ENCODE results near the gene TEP1.
A peak's percentile ranks its signal among the peaks of the same experiment; 100 is the strongest.

Gene TEP1

DNA sequence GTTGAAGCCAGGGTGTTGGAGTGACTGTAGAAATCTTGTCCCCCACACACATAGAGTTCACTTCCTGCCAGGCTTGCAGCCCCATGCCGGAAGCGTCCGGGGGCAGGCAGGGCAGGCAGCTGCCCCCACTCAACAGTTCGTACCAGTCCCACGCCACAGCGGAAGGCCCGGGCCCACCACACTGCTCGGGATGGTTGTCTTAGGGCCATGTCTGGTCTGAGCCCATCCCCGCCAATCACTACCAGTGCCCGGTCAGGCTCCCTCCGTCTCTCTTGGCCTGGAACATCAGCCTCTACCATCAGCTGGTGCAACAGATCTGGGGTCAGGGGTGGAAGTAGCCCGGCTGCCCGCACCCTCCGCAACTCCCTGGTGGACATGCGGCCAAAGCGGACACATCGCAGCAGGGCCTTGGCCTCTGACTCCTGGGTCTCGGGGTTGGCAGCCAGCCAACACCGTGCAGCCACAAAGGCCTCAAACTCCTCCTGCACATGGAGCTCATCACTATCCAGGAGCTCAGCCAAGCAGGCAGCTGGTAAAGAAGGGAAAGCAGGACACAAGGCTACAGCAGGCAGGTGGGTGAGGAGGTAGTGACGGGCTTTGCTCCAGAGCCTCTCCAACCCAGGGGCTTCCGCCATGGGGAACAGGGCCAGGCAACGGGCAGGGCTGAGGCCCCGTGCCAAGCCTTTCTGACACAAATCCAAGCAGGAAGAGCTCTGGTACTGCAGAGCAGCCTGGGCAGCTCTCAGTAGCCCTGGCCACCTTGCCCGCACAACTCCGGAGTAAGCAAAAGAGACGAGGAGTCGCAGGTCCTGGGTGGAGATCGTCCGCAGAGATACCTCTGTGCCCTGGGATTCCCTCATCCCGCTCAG lies 16.7 kb upstream of the TEP1 start:
- DNase-seq, result no peak

DNA sequence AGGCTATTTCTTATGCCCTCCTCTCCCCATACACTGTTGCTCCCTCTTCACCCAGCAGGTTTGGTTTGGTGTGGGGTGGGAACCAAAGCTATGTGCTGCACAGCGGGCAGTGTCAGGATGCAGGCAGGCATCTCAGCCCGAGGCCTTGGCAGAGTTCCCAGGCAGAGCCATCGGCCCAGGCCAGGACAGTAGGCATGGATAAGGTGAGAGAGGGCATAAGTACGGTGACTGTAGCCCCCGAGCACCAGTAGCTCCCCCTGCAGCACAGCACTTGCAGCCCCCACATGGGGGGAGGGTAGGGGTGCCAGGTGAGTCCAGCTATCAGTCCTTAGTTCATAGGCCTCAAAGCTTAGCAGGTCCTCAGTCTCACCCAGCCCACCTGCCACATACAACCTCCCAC lies 15.5 kb upstream of the TEP1 start:
- no peak for DNase-seq

DNA sequence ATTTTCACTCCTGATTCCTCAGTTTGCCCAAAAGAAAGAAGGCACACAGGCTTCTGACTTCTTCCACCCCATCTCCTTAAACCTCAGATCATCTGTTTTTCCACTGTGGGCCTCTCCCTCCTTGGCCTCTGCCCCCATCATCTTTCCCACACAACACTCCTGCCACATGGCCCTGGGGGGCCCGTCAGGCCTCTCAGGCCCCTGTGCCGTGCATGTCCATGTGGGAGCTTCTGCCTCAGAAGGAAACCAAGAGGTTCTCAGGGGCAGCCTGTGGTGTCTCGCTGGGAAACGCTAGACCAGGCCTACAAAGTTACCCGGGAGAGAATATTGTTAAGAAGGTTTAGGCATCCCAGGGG lies 14.7 kb upstream of the TEP1 start:
- no peak for DNase-seq

GRCh38 chr14:20427231-20428009 lies 14.1 kb upstream of the TEP1 start:
- peak; percentile 28 for DNase-seq

GRCh38 chr14:20424851-20425250 lies 11.6 kb upstream of the TEP1 start:
- no peak for DNase-seq

DNA sequence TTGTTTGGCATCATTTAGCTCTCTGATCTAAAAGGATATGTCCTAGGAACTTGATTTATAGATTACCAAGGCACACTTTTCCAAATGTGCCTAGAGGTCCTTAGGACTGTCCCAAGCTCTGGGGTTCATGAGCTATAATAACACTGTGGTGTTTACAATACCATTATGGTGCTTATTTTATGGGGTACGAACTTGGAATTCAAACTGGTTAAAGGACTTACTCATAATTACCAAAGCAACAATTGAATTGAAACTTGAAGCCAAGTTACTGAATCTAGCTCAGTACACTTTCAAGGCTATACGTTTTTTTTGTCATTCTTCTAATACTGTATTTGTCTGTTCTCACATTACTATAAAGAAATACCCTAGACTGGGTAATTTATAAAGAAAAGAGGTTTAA lies 9.6 kb upstream of the TEP1 start:
- DNase-seq, result no peak

GRCh38 chr14:20421267-20421666 lies 8.0 kb upstream of the TEP1 start:
- no peak for DNase-seq

DNA sequence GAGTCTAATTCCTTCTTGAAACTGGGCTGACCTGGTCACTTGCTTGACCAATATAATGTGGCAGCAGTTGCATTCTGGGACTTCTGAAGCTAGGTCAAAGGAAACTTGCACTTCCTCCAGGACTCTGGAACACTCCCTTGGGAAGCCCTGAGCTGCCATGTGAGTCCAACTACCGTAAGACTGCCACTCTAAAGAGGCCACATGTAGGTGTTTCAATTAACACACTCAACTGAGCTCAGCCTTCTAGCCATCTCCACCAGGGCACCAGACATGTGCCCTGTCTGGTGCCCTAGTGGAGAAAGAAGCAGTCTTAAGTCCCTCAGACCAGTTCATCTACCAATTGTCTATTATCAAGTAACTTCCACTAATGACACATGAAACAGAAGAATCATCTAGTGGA lies 6.1 kb upstream of the TEP1 start:
- no peak for DNase-seq

DNA sequence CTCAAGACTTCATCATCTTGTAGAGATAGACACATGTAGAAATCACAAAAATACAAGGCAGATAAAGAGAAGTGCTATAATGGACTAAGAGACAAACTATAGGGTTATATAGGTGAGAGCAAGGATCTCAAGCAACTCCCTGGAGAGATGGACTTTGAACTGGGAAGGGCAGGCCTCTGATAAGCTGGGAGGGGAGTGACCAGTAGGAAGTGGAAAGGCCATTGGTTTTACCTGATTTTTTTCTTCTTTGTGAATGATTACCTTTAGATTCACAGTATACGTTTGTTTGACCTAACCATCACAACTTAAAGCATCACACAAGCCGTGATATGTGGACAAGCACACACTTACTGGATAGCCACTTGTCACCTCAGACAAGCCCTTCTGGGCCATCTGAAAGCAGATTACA lies 5.2 kb upstream of the TEP1 start:
- DNase-seq, result no peak

DNA sequence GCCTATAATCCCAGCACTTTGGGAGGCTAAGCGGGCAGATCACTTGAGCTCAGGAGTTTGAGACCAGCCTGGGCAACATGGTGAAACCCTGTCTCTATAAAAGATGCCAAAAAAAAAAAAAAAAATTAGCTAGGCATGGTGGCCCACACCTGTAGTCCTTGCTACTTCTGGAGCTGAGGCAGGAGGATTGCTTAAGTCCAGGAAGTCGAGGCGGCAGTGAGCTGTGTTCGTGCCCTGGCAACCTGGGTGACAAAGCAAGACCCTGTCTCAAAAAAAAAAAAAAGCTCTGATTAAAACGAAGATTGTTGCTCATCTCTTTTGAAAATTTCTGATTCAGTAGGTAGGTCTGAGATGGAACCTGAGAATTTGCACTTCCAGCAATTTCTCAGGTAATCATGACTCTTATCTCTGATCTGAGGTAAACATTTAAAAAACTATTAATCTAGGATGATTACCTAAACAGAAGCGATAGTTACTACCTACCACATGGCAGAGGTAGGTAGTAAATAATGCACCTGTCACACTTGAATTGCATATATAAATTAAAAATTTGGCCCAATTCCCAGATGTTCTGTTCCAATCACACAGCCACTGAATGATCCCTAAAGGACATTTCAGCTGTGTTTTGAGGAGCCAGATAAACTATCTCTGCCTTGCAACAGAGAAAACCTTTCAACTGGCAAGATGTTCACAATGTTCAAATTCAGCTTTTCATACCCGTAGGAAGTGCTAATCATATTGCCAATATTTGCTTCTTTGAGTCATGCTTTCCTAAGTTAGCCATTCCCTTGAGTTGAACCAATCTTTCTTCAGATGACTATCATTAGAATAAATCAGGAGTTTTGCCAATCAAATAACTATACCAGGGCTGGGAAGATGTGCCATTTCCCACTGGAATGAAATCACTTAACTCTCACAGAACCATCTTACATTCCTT lies 4.2 kb upstream of the TEP1 start:
- no peak for DNase-seq

- DNase-seq, result no peak
These were observed 2.9 kb upstream of the TEP1 start for GRCh38 chr14:20416223-20416622.

DNA sequence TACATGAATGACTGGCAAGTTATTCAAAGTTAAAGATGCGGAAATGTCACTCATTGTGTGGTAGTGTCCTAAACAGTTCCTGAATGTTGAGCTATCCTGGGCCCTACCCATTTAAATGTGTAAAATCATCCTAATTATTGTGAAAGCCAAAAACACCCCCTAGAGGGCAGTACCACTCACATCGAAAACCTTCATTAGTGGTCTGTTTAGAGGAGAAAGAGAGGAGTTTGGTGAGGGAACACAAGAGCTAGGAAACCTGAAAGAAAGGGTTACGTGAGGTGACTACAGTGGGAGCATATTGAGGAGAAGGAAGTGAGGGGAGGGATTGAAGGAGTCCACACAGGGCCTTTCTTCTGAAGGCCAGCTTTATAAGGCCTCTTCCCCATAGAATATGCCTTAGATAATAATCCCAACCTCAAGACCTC lies 2.5 kb upstream of the TEP1 start:
- no peak for DNase-seq

- no peak for DNase-seq
These were observed 412 bp upstream of the TEP1 start for GRCh38 chr14:20413744-20414082.

DNA sequence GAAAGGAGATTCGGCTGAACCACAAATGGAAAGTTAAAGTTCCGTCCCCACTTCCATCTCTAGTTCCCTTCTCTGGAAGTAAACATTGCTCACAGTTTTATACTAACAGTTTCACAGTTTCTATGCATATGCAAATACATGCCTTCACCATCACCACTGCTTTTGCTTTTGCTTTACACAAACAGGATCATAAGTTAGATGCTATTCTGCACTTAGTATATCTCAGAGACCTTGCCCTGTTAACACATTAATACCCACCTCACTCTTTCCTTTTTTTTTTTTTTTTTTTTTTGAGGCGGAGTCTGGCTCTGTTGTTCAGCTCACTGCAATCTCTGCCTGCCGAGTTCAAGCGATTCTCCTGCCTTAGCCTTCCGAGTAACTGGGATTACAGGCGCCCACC lies 890 bp downstream of the TEP1 start:
- DNase-seq, result no peak

GRCh38 chr14:20409226-20409625 lies 4.1 kb downstream of the TEP1 start:
- no peak for DNase-seq

GRCh38 chr14:20403521-20403920 lies 9.8 kb downstream of the TEP1 start:
- no peak for DNase-seq

DNA sequence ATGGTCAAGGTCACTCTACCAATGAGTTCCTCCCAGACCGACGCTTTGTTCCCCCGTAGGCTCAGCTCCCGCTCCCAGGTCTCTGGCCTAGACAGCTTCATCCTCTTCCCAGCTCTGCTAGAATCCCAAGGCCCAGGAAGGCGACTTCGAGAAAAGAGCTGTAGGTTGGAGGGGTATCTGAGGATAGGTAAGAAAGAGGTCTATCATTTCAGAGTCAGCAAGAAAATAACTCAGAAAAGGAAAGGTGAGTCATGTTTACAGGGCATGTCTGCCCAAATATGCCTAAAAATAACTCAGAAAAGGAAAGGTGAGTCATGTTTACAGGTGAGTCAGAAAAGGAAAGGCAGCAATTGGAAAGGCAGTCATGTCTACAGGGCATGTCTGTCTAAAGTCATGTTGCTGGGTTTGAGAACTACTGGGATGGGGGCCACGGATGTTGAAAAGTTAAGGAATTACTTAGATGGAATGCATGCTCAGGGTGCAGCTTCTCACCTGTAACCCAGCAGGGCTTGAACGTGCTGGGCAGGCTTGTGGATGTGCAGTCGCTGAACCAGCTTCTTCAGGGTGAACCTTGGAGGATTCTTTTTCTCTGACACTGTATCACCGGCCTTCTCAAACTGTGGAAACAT lies 12.2 kb downstream of the TEP1 start:
- no peak for DNase-seq

DNA sequence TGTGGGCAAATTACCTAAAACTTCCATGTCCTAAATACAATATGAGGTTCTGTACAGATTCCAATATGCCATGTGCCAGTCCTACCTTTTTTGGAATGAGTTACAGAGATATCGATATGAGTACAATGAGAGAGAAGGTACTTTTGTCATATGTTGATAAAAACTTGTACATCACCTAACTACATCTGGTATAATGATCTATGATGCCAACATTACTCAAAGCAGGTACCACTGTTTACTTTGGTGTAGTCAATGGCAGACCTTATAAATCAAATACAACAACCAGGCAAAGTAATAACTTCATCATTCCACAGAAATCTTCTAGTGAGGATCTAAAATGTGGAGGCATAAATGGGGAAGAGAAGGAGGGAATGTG lies 12.7 kb downstream of the TEP1 start:
- no peak for DNase-seq

- DNase-seq, result no peak
These were observed 15.8 kb downstream of the TEP1 start for GRCh38 chr14:20397511-20397910.

DNA sequence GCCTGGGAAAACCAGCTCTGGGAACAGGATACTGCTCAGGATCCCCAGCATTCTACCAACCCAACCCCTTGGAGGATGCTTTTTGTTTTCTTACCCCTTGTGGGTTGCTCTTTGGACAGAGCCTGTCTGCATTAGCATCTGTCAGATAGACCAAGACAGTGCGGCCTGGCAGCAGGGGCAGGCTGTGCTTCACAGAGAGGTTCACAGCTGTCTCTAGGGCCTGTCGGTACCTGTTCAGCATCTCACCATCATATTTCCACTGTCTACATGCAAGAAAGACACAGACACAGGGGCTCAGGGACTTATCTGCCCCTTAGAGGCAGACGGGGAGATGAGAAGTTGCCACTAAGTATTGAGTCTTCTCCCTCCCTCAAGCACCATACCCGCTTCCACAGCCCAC lies 21.8 kb downstream of the TEP1 start:
- no peak for DNase-seq

GRCh38 chr14:20388159-20388558 lies 25.1 kb downstream of the TEP1 start:
- no peak for DNase-seq

- DNase-seq, result no peak
These were observed 25.7 kb downstream of the TEP1 start for GRCh38 chr14:20387576-20387975.

- DNase-seq, result no peak
These were observed 26.9 kb downstream of the TEP1 start for GRCh38 chr14:20386276-20386855.
